ENCODE measurements around the gene CTSV.
"Not testable (repeated sequence)": the region's sequence is repeated elsewhere in the genome, so short reads cannot be mapped to it uniquely, and the experiment has no call there.

GRCh38 chr9:96992303-96992702, 46.6 kb downstream of the CTSV start:
- not testable (repeated sequence) for TF ChIP-seq CTCF (IDR thresholded peaks at IDR 0.05); REST (IDR thresholded peaks at IDR 0.05; ENCODE audit: low read depth, low read length); EP300 (IDR thresholded peaks at IDR 0.05; ENCODE audit: borderline replicate concordance in 1 of 2, low read depth in 1 of 2, low read length in 1 of 2); POLR2AphosphoS5 (IDR thresholded peaks at IDR 0.05; ENCODE audit: low read depth, low read length); USF2 (IDR thresholded peaks at IDR 0.05; ENCODE audit: borderline replicate concordance, low read depth, low read length); SMC3 (IDR thresholded peaks at IDR 0.05; ENCODE audit: low read depth, low read length)

All from SK-N-SH (cell line).